Right hindlimb (tissue), 1 donor: ENCODE results near the gene TMPRSS7.
A peak's percentile ranks its signal among the peaks of the same experiment; 100 is the strongest.
"Not testable (repeated sequence)": the region's sequence is repeated elsewhere in the genome, so short reads cannot be mapped to it uniquely, and the experiment has no call there.

Experiments
- DNase-seq: peaks from one replicate; pipeline ENCODE4 v3.0.0-alpha.2; 2018

TMPRSS7 gene

DNA sequence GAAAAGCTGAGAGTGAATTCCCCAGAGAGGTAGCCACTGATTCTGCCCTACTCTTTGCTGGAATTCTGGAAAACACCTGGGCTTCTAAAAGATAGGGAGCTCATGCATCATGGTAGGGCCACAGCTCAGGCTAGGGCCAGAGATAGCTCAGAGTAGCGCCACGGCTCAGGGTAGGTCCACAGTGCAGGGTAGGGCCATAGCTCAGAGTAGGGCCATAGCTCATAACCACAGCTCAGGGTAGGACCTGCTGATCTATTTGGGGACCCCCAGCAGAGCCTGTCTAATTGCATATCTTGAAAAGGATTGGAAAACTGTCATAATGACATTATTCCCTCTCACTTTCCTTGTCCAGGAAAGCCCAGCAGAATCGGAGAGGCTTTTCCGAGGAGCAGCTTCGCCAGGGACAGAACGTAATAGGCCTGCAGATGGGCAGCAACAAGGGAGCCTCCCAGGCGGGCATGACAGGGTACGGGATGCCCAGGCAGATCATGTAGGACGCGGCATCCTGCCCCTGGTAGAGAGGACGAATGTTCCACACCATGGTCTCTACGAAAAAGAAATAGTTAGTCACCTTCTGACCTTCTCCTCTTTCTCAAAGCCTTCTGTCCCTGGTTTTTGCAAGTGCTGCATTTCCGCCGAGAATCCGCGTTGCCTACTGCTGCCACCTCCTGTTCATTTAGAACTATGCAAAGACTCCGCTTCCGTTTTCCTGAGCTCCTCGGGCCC is 21.3 kb upstream of the TMPRSS7 start:
- DNase-seq = peak; percentile 71

DNA sequence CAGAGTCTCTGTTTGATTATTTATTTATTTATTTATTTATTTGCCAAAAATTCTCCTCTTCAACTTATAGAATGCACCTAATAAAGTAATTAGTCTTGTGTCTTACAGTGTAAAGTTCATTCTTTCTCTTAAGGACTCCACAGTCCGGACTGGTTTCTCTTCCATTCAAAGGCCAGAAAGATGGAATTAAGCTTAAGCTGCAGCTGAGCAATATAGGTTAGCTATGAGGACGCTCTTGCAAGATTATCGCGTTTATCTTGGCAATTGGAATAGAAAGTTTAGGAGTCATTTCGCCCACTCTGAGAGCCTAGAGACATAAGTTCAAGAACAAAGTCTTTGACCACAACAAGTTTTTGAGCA is 20.8 kb upstream of the TMPRSS7 start:
- no peak for DNase-seq

DNA sequence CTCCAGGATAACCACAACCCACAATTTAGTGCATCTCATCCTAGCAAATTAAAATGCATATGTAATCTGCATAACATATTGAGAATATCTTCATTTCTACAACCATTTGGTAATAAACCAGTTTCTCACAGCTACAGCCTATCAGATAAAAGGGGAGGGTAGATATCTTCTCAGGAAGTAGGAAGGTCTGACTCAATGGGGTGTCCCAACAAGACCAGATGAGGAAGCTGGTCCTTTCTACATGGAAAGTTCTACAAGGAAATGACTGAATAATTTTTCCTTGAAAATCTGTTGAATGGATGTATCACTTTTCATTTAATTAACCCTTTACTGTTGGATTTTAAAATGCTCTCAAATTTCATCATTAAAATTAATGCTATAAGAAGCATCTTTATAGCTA is 17.4 kb upstream of the TMPRSS7 start:
- no peak for DNase-seq

DNA sequence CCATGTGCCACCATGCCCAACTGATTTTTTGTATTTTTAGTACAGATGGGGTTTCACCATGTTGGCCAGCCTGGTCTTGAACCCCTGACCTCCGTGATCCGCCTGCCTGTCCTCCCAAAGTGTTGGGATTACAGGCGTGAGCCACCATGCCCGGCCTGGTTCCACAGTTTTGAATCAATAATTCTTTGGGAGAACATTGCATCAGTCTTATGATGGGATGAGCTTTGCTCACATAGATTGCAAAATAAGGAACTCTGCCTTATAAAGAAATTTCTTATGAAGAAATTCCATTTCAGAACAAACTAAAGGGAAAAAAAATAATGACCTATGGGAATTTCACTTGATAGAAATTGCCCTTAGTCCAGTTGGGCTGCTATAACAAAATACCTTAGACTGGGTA is 15.8 kb upstream of the TMPRSS7 start:
- DNase-seq = no peak

DNA sequence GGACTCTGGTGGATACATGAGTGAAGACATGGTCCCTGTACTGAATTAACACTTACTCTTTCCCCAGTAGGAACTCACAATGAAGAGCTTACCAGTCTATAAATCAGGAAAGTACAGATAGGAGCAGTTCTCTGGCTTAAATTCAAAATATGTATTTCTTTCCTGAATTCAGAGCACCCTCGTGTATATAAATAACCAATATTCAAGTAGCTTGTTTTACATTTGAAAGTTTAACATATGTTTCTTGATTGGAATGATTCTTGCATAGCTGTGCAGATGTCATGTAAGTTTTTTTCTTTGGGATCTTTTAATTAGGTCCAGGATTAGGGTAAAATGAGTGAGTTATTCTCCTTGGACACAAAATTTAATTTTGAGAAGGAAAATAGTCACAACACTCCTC is 14.8 kb upstream of the TMPRSS7 start:
- DNase-seq = no peak

DNA sequence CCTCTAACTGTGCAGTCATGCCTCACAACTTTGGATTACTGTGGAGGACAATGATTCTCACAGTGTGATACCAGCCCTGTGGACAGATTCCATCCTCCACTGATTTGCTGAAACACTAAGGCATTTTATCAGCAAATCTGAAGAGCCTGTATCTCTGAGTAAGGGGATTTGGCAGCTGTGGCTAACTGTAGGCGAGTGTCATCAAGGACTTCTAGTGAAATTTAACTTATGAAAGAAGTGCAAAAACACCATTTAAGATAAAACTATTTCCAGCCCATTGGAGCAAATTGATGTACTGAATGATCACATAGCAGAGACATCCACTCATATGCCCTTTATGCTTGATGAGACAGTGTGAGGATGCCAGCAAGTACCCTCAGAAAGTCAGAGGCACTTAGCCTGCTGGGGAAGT is 13.9 kb upstream of the TMPRSS7 start:
- DNase-seq = no peak

DNA sequence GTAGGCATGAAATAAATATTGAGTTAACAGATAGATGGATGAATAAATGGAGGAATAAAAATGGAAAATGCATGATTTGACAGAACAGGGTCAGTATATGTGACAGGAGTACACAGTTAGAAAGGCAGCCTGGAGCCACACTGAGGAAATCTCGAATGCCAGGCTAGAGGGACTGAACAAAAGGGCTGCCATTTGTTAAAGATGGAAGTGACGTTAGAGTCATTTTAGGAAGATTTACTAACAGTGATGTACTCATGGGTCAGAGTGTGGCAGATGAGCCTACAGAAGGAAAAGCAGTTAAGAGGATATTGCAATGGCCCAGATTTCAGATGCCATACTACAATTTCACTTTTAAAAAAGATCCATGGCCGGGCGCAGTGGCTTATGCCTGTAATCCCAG is 7.4 kb upstream of the TMPRSS7 start:
- DNase-seq = no peak

DNA sequence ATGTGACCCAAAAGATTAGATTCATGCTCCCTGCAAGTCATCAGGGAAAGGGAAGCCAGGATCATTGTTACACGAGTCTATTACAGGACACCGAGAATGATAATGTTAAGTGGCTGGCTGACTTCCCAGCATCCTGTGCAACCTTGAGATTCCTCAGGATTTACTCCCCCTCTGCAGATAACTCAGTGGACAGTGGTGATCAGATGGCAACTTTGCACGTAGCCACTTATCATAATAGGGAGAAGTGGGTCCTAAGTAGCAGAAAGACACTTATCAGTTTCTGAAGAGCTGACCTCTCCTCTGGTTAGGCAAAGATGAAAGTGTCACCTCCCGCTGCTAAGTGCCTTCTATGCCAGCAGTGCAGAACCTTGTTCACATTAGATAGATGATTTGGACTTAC is 6.7 kb upstream of the TMPRSS7 start:
- no peak for DNase-seq

DNA sequence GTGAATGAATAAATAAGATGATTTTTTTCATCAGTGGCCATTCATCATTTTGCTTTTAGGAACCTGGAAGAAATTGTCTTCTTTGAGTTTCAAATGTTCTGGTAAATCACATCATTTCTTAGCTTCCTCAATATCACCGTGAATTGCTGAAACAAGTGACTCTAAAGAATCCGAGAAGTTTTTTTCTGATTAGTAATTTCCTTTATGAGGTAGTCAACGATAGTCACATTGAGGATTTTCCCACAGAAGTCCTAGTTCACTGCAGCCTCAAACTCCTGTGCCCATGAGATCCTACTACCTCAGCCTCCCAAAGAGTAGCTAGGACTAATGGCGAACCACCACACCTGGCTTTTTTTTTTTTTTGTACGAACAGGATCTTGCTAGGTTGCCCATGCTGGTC is 3.6 kb upstream of the TMPRSS7 start:
- no peak for DNase-seq

DNA sequence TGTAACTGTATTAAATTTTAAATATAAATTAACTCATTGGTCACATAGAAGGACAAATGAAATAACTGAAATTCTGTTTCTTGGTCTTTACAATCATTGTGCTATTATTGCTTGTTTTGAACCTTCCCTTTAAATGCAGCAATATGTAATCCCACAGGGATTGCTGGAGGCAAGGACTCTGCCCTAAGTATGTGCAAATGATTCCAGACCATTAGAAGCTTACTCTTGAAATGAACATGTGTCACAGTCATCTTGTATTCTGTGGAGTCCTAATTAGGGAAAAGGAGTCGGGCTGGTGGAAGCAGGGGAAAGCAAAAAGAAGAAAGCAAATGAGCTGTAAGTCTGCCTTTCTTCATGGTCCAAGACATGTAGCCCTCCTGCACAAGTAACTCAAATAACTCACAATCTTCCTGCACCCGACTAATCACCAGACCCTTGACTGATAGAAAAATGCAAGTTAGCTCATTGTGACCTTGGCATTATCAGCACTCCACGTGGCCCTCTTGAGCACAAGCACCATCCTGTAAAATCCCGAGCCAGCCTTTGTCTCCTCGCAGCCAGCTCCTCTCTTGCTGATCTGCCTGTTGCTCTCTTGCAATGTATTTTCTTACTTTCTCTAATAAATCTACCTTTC is 2.3 kb upstream of the TMPRSS7 start:
- no peak for DNase-seq

DNA sequence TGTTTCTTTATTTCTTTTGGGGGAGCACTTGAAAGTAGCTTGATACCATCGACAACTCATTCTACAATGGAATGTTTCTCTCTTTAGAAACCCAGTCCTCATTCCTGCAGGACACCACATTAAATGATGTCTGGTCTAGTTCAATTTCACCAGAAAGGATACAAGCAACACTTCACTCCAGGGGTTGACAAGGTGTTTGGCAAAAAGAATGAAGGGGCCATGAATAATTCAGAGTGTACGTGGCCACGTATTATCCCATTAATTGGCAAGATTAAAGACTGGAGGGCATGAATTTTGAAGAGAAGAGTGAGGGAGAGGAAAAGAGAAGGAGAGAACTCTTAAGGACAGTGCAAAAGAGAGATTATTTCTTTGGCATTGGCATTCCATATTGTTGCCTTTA is 705 bp downstream of the TMPRSS7 start:
- DNase-seq = no peak

DNA sequence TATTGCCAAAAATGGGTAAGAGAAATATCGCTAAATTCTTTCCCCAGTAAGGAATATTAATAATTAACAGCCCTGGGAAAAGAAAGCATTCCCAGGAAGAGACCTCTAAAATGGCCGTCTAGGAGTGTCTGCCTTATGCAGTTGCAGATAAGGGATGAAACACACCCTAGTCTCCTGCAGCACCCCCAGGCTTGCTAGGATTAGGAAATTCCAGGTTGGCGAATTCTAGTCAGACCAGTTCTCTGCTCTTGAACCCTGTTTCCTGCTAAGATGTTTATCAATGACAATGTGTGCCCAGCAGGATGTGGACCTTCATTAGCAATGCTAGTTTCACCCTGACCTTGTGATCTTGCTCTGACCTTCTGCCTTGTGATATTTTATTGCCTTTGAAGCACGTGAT is 2.7 kb downstream of the TMPRSS7 start:
- not testable (repeated sequence) for DNase-seq

DNA sequence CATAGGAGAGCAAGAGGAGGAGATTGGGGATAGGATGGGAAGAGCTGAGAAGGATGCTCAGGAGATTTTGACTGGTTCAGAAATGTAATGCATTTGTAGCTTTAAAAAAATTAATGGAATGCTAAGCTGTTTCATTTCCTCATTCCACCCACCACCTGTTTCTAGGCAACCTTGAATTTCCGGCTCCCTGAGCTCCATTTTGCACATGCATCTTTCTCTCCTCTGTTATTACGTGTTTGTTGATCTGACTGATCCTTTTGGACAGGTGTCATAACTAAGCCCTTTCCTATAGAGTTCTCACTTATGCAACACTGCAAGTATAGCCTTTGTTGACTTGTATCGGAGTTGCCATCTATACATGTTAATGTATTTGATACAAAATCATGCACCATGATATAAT is 4.3 kb downstream of the TMPRSS7 start:
- no peak for DNase-seq

DNA sequence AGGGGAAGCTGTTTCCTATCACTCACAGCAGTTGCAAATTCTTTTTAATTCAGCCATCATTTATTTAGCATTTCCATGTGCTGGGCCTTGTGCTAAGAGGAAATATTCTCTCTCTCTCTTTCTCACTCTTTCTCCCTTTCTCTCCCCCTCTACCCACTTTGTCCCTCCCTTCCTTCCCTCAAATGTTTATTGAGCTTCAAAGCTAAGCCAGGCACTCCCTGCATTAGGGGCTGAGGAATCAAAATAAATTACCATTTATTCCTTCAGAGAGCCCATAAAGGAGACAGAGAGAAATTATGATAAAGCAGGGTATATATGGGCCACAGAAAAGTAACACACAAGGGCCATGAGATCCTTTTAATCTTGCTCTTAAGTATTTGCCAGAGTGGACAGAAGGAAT is 6.8 kb downstream of the TMPRSS7 start:
- DNase-seq = no peak

DNA sequence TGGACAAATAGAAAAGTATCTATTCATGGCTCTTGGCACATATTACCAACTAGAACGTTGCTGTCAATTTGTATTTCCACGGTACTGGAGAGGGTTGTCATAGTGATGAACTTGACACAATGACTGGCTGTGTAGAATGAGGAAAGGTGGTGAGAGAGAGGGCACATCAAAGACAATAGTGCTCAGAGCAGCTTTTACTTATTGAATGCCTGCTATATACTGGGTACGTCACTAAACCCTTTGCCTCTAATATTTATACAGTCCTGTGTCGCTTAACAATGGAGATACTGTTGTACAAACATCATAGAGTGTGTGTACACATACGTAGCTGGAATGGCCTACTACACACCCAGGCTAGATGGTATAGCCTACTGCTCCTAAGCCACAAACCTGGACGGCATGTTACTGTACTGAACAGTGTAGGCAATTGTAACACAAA is 8.3 kb downstream of the TMPRSS7 start:
- DNase-seq = no peak

DNA sequence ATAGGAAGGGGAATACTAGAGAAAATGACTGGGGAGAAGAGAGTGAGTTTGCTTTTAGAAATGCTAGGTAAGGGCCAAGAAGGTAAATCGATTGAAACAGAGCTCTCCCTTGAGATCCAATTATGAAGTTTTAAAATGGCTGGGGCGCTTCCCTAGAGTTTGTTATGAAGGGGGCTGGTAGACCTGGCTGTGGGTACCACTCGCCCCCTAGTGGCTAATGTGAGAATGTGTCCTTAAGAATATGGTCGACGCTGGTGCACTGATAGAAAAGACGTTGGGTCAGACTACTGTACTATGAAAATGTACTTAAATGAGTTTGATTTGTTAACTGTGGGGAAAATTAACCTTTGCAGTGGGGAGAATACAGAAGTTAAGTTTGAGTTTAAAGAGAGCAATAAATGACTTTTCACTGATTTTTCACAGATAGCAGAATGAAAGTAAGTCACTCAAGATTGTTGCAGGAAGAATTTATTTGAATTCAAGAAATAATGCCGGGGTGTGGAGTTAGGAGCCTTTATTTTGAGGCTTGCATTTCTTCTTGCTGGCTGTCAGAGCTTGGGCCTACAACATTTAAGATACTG is 9.2 kb downstream of the TMPRSS7 start:
- peak; percentile 54 for DNase-seq

DNA sequence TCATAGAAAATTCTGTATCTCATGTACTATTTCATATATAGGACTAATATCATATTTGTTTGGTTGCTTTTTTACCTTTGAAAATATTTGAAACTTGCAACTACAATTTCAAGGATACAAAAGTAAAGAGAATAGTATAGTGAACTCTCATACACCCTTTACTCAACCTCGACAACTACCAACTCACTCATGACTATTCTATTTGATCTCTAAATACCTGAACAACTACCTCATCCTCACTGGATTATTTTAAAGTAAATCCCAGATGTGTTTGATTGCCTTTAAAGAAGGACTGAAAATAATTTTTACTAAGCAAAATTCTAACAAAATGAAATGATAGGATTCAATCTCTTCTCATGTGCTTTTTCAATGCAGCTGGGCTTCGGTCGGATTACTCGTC is 12.1 kb downstream of the TMPRSS7 start:
- DNase-seq = no peak

DNA sequence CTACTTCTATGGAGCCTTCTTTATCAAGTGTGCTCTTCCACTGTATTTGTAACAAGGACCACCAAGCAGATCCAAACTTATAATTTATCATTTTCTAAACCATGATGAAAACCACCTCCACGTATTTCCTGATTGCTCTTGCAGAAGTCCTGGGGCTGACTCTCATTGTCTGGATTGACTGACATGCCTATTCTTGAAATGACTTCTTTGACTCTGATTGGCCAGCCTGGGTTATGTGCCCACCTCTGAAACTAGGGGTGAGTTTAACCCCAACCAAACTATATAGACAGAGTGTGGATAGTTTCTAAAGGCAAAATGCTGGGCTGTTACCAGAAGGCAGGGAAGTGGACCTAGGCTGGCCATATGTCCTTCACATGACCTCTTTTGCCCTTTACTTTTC is 12.7 kb downstream of the TMPRSS7 start:
- DNase-seq = no peak

DNA sequence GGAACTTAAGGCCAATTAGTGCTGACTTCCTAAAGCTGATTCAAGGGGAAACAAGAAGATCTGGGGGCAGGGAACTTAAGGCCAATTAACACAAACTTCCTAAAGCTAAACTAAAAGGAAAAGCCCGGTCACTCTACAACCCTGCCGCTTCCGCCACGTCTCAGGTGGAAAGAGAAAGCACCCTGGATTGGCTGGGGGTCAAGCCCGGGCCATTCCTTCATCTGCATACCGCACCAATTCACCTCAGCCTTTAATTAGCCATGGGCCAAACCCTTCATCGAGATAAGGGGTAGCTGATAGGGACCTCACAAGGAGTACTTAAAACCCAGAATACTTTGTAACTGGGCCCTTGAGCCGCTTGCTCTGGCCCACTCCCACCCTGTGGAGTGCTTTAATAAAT is 14.4 kb downstream of the TMPRSS7 start:
- no peak for DNase-seq

DNA sequence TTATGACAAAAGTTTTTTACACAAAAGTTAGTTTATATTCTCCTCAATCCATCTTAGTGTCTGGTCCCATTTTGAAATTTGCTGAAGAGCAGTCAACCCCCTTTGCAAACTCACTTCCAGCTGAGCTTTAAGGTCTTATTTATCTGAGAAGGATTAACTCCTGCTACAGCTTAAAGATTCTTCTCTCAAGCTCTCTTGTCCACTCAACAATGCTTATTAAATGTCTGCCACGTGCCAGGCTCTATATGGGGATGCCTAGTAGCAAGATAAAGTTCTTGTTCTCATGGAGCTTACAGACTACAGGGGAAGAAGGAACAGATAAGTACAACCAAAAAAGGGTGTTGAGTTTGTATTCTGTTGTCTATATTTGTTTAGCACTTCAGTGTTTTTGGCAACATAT is 18.7 kb downstream of the TMPRSS7 start:
- DNase-seq = no peak

DNA sequence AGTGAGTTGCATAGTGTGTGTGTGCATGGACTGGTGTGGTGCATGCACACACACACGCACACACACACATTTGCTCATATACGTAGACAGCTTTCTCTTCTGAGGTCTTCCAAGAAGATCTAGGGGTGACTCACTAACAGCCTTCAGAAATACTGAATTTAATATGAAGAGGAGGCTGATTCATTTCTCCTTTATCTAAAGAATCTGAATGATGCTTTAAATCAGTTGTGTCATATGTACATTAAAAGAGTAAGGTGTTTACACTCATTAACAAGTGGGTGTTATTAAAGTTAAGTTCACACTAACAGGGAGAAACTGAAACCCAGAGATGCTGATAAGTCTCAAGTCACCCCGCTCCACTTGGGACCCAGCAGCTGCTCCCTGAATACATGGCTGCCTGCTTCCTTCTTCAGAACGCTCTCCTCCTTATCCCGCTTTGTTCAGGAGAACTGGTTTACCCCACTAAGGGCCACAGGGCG is 22.0 kb downstream of the TMPRSS7 start:
- DNase-seq = no peak

DNA sequence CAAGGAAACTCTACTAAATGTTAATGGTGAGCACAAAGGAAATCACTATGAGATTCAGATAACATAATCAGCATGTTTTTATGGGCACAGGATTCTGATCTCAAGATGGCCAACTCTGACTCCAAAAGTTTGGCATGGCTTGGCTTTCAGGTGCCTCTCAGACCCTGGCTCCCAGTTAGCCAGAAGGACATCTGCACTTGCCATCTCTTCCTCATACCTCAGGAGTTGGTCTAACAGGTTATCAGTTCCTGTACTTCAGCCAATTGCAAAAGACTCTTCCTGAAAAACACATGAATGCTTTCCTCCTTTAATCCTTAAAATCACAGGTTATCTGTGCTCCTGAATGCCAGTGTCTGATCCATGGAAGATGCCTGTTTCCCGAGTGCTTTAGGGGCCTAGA is 25.0 kb downstream of the TMPRSS7 start:
- DNase-seq = no peak

DNA sequence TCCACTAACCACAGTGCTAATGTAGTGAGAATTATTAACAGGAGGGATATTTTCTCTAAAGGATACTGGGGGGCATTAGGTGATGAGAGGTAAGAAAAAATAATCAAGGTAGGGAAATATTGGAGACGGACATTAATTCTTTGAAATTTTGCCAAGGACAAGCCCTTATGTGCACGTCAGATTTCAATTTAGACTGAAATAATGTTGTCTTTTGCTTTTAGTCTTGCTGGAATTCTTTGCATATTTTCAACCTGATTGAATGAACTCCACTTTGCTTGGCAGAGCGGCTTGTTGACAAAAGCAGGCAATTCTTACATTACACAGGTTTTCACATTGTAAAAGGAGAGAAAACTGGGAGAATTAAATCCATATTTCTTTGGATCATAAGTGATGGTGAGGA is 26.6 kb downstream of the TMPRSS7 start:
- no peak for DNase-seq

DNA sequence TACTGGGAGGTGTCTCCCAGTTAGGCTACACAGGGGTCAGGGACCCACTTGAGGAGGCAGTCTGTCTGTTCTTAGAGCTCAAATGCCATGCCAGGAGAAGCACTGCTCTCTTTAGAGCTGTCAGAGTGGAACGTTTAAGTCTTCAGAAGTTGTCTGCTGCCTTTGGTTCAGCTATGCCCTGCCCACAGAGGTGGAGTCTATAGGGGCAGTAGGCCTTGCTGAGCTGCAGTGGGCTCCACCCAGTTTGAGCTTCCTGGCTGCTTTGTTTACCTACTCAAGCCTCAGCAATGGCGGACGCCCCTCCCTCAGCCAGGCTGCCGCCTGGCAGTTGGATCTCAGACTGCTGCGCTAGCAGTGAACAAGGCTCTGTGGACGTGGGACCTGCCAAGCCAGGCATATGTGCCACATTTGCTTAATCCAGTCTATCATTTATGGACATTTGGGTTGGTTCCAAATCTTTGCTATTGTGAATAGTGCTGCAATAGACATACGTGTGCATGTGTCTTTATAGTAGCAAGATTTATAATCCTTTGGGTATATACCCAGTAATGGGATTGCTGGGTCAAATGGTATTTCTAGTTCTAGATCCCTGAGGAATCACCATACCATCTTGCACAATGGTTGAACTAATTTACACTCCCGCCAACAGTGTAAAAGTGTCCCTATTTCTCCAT is 38.0 kb downstream of the TMPRSS7 start:
- not testable (repeated sequence) for DNase-seq
